K562 (cell line): ENCODE measurements around the gene TMC2.

Experiments
- CHCHD3 ChIP-seq: fragments of 250-450 bp; sonication (Bioruptor Pico); IDR thresholded peaks from 2 replicates; pipeline ENCODE4 v2.1.2; 2022; ENCODE audit warnings: mild to moderate bottlenecking
- EP300 ChIP-seq: IDR thresholded peaks from 2 replicates; pipeline ENCODE4 v1.6.1; 2012; ENCODE audit warnings: low read length, improper control_type of control experiment
- ESRRA ChIP-seq: fragments of 450-650 bp; IDR thresholded peaks from 2 replicates; pipeline ENCODE4 v1.6.1; 2014; ENCODE audit warnings: low read depth, mild to moderate bottlenecking, moderate library complexity, borderline replicate concordance
- KDM1A ChIP-seq, 2 experiments: fragments of 450-650 bp; IDR thresholded peaks; 2 replicates each; pipeline ENCODE4 v1.6.1; 2016; ENCODE audit warnings: mild to moderate bottlenecking in 2 of 2
- NRF1 ChIP-seq, 2 experiments: fragments of 450-650 bp; IDR thresholded peaks in 1 of 2; conservative IDR thresholded peaks in 1 of 2; 2 replicates each; pipeline ENCODE4 v1.6.1; 2014; ENCODE audit warnings: mild to moderate bottlenecking in 2 of 2
- SIN3A ChIP-seq, 2 experiments: fragments of 150-350 bp in 1 of 2; IDR thresholded peaks; 2 replicates each; pipeline ENCODE4 v1.6.1; 2011 to 2016; ENCODE audit warnings: borderline replicate concordance in 2 of 2, low read depth in 2 of 2, low read length in 2 of 2, mild to moderate bottlenecking in 2 of 2, moderate library complexity in 2 of 2; ENCODE audit not compliant: control insufficient read depth in 1 of 2
- TF ChIP-seq, protein P1 (sequence below), 3 experiments: IDR thresholded peaks in 2 of 3; conservative IDR thresholded peaks in 1 of 3; 2 replicates each; pipeline ENCODE4 v1.5.1; 2011 to 2012; ENCODE audit warnings: low read length in 3 of 3, mild to moderate bottlenecking in 3 of 3, control low read depth in 2 of 3, improper control_type of control experiment in 1 of 3, inconsistent platforms in 1 of 3, low read depth in 1 of 3, mixed read lengths in 1 of 3, moderate library complexity in 1 of 3; ENCODE audit not compliant: insufficient read depth in 2 of 3
- TF ChIP-seq, protein P2 (sequence below): fragments of 250-450 bp; sonication (Bioruptor Pico); IDR thresholded peaks from 2 replicates; pipeline ENCODE4 v1.4.0; 2020

DNA sequence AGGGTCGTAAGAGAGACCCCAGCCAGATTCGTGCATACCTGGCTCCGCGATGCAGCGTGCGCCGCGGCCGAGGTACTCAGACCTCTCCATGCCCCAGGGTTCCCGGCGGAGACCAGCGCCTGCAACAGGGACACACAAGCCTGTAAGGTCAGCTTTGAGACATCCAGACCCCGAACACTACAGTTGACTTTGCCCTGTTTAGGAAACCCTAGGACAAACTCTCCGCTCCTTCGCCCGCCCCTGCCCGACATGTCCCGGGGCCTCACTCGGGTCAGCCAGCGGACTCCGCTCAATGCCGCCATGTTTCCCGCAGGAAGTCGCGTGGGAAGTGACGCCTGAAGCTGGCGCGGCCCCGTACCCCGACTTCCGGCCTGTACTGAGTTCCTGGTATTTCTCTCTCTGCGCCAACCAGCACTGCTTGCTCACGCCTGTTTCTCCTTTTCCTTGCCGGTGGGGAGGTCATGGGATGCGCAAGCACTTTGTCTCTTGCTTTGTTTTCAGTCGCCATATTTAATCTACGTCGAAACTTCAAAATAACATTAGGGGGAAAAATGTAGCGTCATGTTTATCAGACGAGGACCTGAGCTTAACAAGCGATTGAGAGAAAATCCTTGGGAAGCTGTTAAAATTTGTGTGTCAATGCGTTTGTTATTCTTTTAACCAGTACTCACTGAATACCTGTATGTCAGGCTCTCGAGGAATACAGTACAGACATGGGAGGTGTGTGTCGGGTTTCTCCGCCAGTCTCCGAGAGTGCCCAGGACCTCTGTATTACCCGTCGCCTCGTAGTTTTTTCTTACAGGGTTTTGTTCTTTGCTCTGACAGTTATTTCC, 127.7 kb downstream of the TMC2 start, which contains the start of gene IDH3B:
- TF ChIP-seq NRF1 (conservative IDR thresholded peaks at IDR 0.05 in 1 of 2, IDR thresholded peaks at IDR 0.05 in 1 of 2) (peak; percentile 81 to 83), CHCHD3 (CRISPR knock-in tag) (no peak), ESRRA (peak; percentile 83), SIN3A (IDR thresholded peaks at IDR 0.05; ENCODE audit: borderline replicate concordance in 2 of 2, control insufficient read depth in 1 of 2, low read depth in 2 of 2, low read length in 2 of 2) (peak; percentile 68 to 75; a peak in 2 of 4 replicates), KDM1A (IDR thresholded peaks at IDR 0.05) (no peak), EP300 (peak; percentile 25)
- TF ChIP-seq, protein P1, sequence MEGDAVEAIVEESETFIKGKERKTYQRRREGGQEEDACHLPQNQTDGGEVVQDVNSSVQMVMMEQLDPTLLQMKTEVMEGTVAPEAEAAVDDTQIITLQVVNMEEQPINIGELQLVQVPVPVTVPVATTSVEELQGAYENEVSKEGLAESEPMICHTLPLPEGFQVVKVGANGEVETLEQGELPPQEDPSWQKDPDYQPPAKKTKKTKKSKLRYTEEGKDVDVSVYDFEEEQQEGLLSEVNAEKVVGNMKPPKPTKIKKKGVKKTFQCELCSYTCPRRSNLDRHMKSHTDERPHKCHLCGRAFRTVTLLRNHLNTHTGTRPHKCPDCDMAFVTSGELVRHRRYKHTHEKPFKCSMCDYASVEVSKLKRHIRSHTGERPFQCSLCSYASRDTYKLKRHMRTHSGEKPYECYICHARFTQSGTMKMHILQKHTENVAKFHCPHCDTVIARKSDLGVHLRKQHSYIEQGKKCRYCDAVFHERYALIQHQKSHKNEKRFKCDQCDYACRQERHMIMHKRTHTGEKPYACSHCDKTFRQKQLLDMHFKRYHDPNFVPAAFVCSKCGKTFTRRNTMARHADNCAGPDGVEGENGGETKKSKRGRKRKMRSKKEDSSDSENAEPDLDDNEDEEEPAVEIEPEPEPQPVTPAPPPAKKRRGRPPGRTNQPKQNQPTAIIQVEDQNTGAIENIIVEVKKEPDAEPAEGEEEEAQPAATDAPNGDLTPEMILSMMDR (IDR thresholded peaks at IDR 0.05 in 2 of 3, conservative IDR thresholded peaks at IDR 0.05 in 1 of 3; ENCODE audit: insufficient read depth in 2 of 3, low read depth in 1 of 3, low read length in 3 of 3): no peak
- TF ChIP-seq, protein P2, sequence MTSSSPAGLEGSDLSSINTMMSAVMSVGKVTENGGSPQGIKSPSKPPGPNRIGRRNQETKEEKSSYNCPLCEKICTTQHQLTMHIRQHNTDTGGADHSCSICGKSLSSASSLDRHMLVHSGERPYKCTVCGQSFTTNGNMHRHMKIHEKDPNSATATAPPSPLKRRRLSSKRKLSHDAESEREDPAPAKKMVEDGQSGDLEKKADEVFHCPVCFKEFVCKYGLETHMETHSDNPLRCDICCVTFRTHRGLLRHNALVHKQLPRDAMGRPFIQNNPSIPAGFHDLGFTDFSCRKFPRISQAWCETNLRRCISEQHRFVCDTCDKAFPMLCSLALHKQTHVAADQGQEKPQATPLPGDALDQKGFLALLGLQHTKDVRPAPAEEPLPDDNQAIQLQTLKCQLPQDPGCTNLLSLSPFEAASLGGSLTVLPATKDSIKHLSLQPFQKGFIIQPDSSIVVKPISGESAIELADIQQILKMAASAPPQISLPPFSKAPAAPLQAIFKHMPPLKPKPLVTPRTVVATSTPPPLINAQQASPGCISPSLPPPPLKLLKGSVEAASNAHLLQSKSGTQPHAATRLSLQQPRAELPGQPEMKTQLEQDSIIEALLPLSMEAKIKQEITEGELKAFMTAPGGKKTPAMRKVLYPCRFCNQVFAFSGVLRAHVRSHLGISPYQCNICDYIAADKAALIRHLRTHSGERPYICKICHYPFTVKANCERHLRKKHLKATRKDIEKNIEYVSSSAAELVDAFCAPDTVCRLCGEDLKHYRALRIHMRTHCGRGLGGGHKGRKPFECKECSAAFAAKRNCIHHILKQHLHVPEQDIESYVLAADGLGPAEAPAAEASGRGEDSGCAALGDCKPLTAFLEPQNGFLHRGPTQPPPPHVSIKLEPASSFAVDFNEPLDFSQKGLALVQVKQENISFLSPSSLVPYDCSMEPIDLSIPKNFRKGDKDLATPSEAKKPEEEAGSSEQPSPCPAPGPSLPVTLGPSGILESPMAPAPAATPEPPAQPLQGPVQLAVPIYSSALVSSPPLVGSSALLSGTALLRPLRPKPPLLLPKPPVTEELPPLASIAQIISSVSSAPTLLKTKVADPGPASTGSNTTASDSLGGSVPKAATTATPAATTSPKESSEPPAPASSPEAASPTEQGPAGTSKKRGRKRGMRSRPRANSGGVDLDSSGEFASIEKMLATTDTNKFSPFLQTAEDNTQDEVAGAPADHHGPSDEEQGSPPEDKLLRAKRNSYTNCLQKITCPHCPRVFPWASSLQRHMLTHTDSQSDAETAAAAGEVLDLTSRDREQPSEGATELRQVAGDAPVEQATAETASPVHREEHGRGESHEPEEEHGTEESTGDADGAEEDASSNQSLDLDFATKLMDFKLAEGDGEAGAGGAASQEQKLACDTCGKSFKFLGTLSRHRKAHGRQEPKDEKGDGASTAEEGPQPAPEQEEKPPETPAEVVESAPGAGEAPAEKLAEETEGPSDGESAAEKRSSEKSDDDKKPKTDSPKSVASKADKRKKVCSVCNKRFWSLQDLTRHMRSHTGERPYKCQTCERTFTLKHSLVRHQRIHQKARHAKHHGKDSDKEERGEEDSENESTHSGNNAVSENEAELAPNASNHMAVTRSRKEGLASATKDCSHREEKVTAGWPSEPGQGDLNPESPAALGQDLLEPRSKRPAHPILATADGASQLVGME: no peak
